Uterus (tissue), 2 donors: ENCODE results near the gene C9orf152.

Source experiments
- CTCF ChIP-seq, 4 experiments: fragments of 200-600 bp in 2 of 4; fragments of 450-650 bp in 2 of 4; sonication (generic) in 2 of 4; IDR thresholded peaks; one replicate each; pipeline ENCODE4 v1.5.1; 2016 to 2019; ENCODE audit warnings: antibody characterized with exemption in 4 of 4, mild to moderate bottlenecking in 2 of 4, moderate library complexity in 1 of 4
- POLR2A ChIP-seq, 2 donors: fragments of 450-650 bp; IDR thresholded peaks; one replicate each; pipeline ENCODE4 v1.6.1; 2016; ENCODE audit warnings: antibody characterized with exemption in 2 of 2, mild to moderate bottlenecking in 1 of 2, moderate library complexity in 1 of 2

- TF ChIP-seq CTCF (IDR thresholded peaks at IDR 0.05) (no peak), POLR2A (IDR thresholded peaks at IDR 0.05) (no peak)
These were observed 32.2 kb upstream of the C9orf152 start for GRCh38 chr9:110240198-110240597.
